Loucy (cell line): ENCODE measurements around the gene SBF2.

Experiments used
- EZH2phosphoT487 ChIP-seq: fragments of 200-600 bp; IDR thresholded peaks from 2 replicates; pipeline ENCODE4 v1.6.1; 2018; ENCODE audit warnings: antibody characterized with exemption, mild to moderate bottlenecking, moderate library complexity, borderline replicate concordance
- TF ChIP-seq, protein P1 (sequence below): fragments of 200-600 bp; sonication (generic); conservative IDR thresholded peaks from 2 replicates; pipeline ENCODE4 v1.5.1; 2014; ENCODE audit warnings: mild to moderate bottlenecking, antibody characterized with exemption, low read length

DNA sequence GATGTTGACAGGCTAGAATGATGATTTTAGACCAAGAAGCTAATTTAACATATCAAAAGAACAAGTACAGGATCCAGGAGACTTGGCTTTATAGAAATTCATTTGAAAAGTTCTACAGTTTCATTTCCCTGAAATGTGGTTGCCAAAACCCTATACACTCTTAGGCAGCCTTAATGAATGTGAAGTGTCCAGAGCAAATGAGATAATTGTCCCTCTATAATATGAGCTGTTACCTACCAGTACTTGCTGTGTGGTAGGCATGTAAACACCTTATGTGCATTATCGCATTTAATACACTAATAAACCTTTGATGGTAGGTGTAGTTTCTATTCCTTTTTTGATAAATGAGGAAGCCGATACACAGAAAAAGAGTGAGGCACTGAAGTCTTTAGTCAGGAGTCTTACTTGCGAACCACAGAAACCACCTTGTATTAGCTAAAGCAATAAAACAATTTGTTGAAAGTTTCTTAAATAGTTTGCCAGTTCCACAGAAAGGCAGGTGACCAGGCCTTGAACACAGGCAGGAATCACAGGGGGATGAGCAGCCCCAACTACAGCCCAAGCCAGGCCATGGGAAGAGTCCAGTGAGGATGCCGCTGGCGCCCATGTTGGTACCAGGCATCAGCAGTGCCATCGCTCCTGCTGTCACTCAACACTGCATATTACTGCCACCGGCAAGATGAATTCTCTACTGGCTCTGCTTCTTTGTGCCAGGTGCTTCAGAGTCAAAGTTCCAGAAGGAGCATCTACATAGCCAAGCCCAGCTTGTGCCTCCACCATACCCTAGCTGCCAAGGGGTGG lies 548.4 kb downstream of the SBF2 start:
- TF ChIP-seq, protein P1, sequence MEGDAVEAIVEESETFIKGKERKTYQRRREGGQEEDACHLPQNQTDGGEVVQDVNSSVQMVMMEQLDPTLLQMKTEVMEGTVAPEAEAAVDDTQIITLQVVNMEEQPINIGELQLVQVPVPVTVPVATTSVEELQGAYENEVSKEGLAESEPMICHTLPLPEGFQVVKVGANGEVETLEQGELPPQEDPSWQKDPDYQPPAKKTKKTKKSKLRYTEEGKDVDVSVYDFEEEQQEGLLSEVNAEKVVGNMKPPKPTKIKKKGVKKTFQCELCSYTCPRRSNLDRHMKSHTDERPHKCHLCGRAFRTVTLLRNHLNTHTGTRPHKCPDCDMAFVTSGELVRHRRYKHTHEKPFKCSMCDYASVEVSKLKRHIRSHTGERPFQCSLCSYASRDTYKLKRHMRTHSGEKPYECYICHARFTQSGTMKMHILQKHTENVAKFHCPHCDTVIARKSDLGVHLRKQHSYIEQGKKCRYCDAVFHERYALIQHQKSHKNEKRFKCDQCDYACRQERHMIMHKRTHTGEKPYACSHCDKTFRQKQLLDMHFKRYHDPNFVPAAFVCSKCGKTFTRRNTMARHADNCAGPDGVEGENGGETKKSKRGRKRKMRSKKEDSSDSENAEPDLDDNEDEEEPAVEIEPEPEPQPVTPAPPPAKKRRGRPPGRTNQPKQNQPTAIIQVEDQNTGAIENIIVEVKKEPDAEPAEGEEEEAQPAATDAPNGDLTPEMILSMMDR, result no peak
- no peak for TF ChIP-seq EZH2phosphoT487
